H1 (cell line): ENCODE results near the gene WWP2.

Experiments
- POLR2A ChIP-seq, 2 experiments: IDR thresholded peaks; 1 replicate in 1 of 2; 2 replicates in 1 of 2; pipeline ENCODE4 v1.6.1; 2011; ENCODE audit warnings: low read depth in 2 of 2, low read length in 2 of 2, mild to moderate bottlenecking in 2 of 2; ENCODE audit errors: control extremely low read depth in 1 of 2
- POLR2AphosphoS5 ChIP-seq: IDR thresholded peaks from 2 replicates; pipeline ENCODE4 v1.6.1; 2011; ENCODE audit warnings: low read depth, low read length
- TEAD4 ChIP-seq: IDR thresholded peaks from 2 replicates; pipeline ENCODE4 v1.6.1; 2012; ENCODE audit warnings: low read depth, low read length, inconsistent platforms, mixed read lengths
- TF ChIP-seq, protein P1 (sequence below), 3 experiments: IDR thresholded peaks; 1 replicate in 2 of 3; 2 replicates in 1 of 3; pipeline versions ENCODE4 v1.5.1 to v1.6.1; 2011; ENCODE audit warnings: low read length in 3 of 3, mild to moderate bottlenecking in 3 of 3, inconsistent platforms in 2 of 3, low read depth in 1 of 3, moderate library complexity in 1 of 3; ENCODE audit not compliant: insufficient read depth in 1 of 3; ENCODE audit errors: control extremely low read depth in 1 of 3

DNA sequence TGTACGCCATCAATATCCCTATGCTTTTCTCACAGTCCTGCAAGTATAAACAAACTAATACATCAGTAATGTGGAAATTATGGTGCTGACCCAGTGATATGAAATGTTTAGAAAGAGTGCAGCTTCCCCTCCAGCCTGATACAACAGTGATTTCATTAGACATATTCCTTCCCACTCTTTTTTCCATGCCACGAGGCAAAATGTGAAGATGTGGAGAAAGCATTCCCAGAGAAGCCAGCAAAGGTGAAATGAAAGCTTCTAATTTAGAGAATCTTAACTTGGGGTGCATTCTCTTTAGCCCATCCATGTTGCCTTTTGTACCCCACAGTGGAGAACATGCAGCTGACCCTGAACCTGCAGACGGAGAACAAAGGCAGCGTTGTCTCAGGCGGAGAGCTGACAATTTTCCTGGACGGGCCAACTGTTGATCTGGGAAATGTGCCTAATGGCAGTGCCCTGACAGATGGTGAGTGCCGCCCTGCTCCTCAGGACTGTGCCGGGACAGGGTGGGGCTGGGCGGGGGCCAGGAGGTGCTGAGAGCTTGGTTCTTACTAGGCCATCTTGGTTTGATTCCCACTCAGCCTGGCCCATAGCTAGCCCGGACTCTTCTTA is 77.8 kb downstream of the WWP2 start:
- TF ChIP-seq POLR2AphosphoS5 (no peak), POLR2A (IDR thresholded peaks at IDR 0.05; ENCODE audit: control extremely low read depth in 1 of 2, low read depth in 2 of 2, low read length in 2 of 2) (no peak), TEAD4 (no peak)
- TF ChIP-seq, protein P1, sequence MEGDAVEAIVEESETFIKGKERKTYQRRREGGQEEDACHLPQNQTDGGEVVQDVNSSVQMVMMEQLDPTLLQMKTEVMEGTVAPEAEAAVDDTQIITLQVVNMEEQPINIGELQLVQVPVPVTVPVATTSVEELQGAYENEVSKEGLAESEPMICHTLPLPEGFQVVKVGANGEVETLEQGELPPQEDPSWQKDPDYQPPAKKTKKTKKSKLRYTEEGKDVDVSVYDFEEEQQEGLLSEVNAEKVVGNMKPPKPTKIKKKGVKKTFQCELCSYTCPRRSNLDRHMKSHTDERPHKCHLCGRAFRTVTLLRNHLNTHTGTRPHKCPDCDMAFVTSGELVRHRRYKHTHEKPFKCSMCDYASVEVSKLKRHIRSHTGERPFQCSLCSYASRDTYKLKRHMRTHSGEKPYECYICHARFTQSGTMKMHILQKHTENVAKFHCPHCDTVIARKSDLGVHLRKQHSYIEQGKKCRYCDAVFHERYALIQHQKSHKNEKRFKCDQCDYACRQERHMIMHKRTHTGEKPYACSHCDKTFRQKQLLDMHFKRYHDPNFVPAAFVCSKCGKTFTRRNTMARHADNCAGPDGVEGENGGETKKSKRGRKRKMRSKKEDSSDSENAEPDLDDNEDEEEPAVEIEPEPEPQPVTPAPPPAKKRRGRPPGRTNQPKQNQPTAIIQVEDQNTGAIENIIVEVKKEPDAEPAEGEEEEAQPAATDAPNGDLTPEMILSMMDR (IDR thresholded peaks at IDR 0.05; ENCODE audit: control extremely low read depth in 1 of 3, insufficient read depth in 1 of 3, low read depth in 1 of 3, low read length in 3 of 3) = no peak
